Measurements from ENCODE around the gene WNT6.

- TF ChIP-seq CTCF (IDR thresholded peaks at IDR 0.05) (no peak), POLR2A (IDR thresholded peaks at IDR 0.05) (no peak), POLR2AphosphoS5 (IDR thresholded peaks at IDR 0.05) (no peak), EP300 (IDR thresholded peaks at IDR 0.05) (no peak)
Measured at GRCh38 chr2:218893349-218894150, 33.9 kb downstream of the WNT6 start.
